ENCODE measurements around the gene SLC28A3. TPM values are rescaled to one million over a fixed set of nuclear protein-coding genes. Genes with fewer than 3 reads are reported as not detected.

The SLC28A3 gene
- total RNA-seq, 1 donor from 2014 or later = 0.21 TPM

- peak; percentile 53 for DNase-seq (ENCODE audit: low read depth)
- no peak for TF ChIP-seq CTCF (IDR thresholded peaks at IDR 0.05; ENCODE audit: insufficient read depth, low read length, poor library complexity, severe bottlenecking)
These were observed 62.4 kb downstream of the SLC28A3 start for GRCh38 chr9:84278130-84278529.

GRCh38 chr9:84277646-84278045 is 62.9 kb downstream of the SLC28A3 start:
- no peaks in the 10 kb centered on the region for H3K27me3 ChIP-seq (ENCODE audit: control insufficient read depth, insufficient read depth, low read length)
- no peaks in the 10 kb centered on the region for H3K36me3 ChIP-seq (ENCODE audit: control insufficient read depth, insufficient read depth, low read length)
- peak; percentile 56 for DNase-seq (ENCODE audit: low read depth)
- H3K4me3 ChIP-seq (ENCODE audit: low read depth, low read length) = no peak overlapping the region
- no peak for TF ChIP-seq CTCF (IDR thresholded peaks at IDR 0.05; ENCODE audit: insufficient read depth, low read length, poor library complexity, severe bottlenecking)

More at GRCh38 chr9:84278130-84278529, 62.4 kb downstream of the SLC28A3 start:
- H3K4me3 ChIP-seq (ENCODE audit: low read depth, low read length) = no peak overlapping the region
- H3K27me3 ChIP-seq (ENCODE audit: control insufficient read depth, insufficient read depth, low read length) = no peaks in the 10 kb centered on the region
- no peaks in the 10 kb centered on the region for H3K36me3 ChIP-seq (ENCODE audit: control insufficient read depth, insufficient read depth, low read length)

GRCh38 chr9:84276741-84277140 is 63.8 kb downstream of the SLC28A3 start:
- TF ChIP-seq CTCF (IDR thresholded peaks at IDR 0.05; ENCODE audit: insufficient read depth, low read length, poor library complexity, severe bottlenecking) = no peak
- no peak overlapping the region for H3K4me3 ChIP-seq (ENCODE audit: low read depth, low read length)
- H3K27me3 ChIP-seq (ENCODE audit: control insufficient read depth, insufficient read depth, low read length) = no peaks in the 10 kb centered on the region
- DNase-seq (ENCODE audit: low read depth) = no peak
- H3K36me3 ChIP-seq (ENCODE audit: control insufficient read depth, insufficient read depth, low read length) = no peaks in the 10 kb centered on the region

GRCh38 chr9:84271921-84272556 is 68.5 kb downstream of the SLC28A3 start:
- TF ChIP-seq CTCF (IDR thresholded peaks at IDR 0.05; ENCODE audit: insufficient read depth, low read length, poor library complexity, severe bottlenecking) = no peak
- no peaks in the 10 kb centered on the region for H3K36me3 ChIP-seq (ENCODE audit: control insufficient read depth, insufficient read depth, low read length)
- no peaks in the 10 kb centered on the region for H3K27me3 ChIP-seq (ENCODE audit: control insufficient read depth, insufficient read depth, low read length)
- peak overlapping the region; percentile 30 for H3K4me3 ChIP-seq (ENCODE audit: low read depth, low read length)
- DNase-seq (ENCODE audit: low read depth) = no peak

- Histone ChIP-seq H3K27me3 (ENCODE audit: control insufficient read depth, insufficient read depth, low read length) (no peaks in the 10 kb centered on the region), H3K4me3 (ENCODE audit: low read depth, low read length) (peak overlapping the region; percentile 30), H3K36me3 (ENCODE audit: control insufficient read depth, insufficient read depth, low read length) (no peaks in the 10 kb centered on the region)
- DNase-seq (ENCODE audit: low read depth) = peak; percentile 65
- TF ChIP-seq CTCF (IDR thresholded peaks at IDR 0.05; ENCODE audit: insufficient read depth, low read length, poor library complexity, severe bottlenecking) = no peak
These were observed 69.0 kb downstream of the SLC28A3 start for GRCh38 chr9:84271531-84271900.
